K562 (cell line): ENCODE measurements around the gene SLC39A13. TPM values are rescaled to one million over a fixed set of nuclear protein-coding genes. Genes with fewer than 3 reads are reported as not detected.

Source experiments
- ATAC-seq: fragments of 200-7000 bp; cut with Tn5 transposase; 3 replicates; pipeline ENCODE4 v1.9.1; 2020; ENCODE audit warnings: moderate library complexity
- BruUV-seq: library from RNA; stranded (reverse); fragments of 400-500 nt; replicated peaks from 2 replicates; lab custom pipeline; 2021; lab: Mats Ljungman, UMichigan
- CTCF ChIA-PET: fragments of 300-600 bp; formaldehyde crosslinking; extraction: SDS; loops from one replicate; lab custom pipeline; 2021; ENCODE audit warnings: low intra/inter-chr PET ratio; lab: Yijun Ruan, JAX
- POLR2A ChIA-PET: fragments of 300-600, 350-650 bp; sonication (Branson Sonifier 250); formaldehyde crosslinking; extraction: SDS; loops from one replicate; lab custom pipeline; 2021; ENCODE audit warnings: antibody characterized with exemption, inconsistent platforms; lab: Yijun Ruan, JAX
- DNase-seq, 4 experiments: peaks; one replicate each; pipeline versions ENCODE4 v3.0.0 to v3.0.0-alpha.2; 2011 to 2018; ENCODE audit warnings: low spot score in 3 of 4, mixed read lengths in 3 of 4; ENCODE audit errors: extremely low read depth in 1 of 4
- FAIRE-seq: peaks from 2 replicates; lab custom pipeline; 2011; peaks lifted over from hg19 to GRCh38; lab: Jason Lieb, UNC
- H2AFZ ChIP-seq: 2 replicates; pipeline ENCODE4 v1.6.0; 2011; ENCODE audit warnings: low read depth, low read length, control low read depth, inconsistent platforms
- H3K27ac ChIP-seq: fragments of 200-600 bp; 3 replicates; pipeline ENCODE4 v1.8.0; 2011; ENCODE audit warnings: low read depth, mild to moderate bottlenecking, control low read depth, inconsistent platforms, low read length, moderate library complexity, mixed read lengths; ENCODE audit errors: extremely low read depth
- H3K27me3 ChIP-seq, 2 experiments: fragments of 300-600 bp in 1 of 2; 2 replicates in 1 of 2; 3 replicates in 1 of 2; pipeline versions ENCODE4 v1.6.0 to v1.8.0; 2011; ENCODE audit warnings: inconsistent platforms in 2 of 2, low read length in 2 of 2, mild to moderate bottlenecking in 1 of 2, mixed read lengths in 1 of 2, moderate library complexity in 1 of 2; ENCODE audit not compliant: control insufficient read depth in 2 of 2, insufficient read depth in 2 of 2
- H3K36me3 ChIP-seq: fragments of 300-600 bp; 3 replicates; pipeline ENCODE4 v1.8.0; 2011; ENCODE audit warnings: mild to moderate bottlenecking, low read length, inconsistent platforms; ENCODE audit not compliant: control insufficient read depth, insufficient read depth
- H3K4me1 ChIP-seq, 2 experiments: fragments of 200-600 bp in 1 of 2; replicated peaks in 1 of 2; 2 replicates in 1 of 2; 3 replicates in 1 of 2; pipeline versions ENCODE4 v1.5.1 to v1.8.0; 2011; ENCODE audit warnings: inconsistent platforms in 2 of 2, low read length in 2 of 2, mild to moderate bottlenecking in 1 of 2, mixed read lengths in 1 of 2, moderate library complexity in 1 of 2; ENCODE audit not compliant: control insufficient read depth in 2 of 2, insufficient read depth in 2 of 2
- H3K4me2 ChIP-seq: 2 replicates; pipeline ENCODE4 v1.6.1; 2011; ENCODE audit warnings: low read length, control low read depth, inconsistent platforms, mixed read lengths; ENCODE audit not compliant: insufficient read depth
- H3K4me3 ChIP-seq: fragments of 200-600 bp; sonication (generic), shearing (Covaris generic); 2 replicates; pipeline ENCODE4 v1.5.1; 2016; ENCODE audit warnings: control low read depth, inconsistent platforms
- H3K79me2 ChIP-seq: fragments of 200-600 bp; 3 replicates; pipeline ENCODE4 v1.8.0; 2011; ENCODE audit warnings: low read length, inconsistent platforms; ENCODE audit not compliant: control insufficient read depth, insufficient read depth
- H3K9ac ChIP-seq, 2 experiments: 2 replicates each; pipeline versions ENCODE4 v1.6.0 to v1.6.1; 2011; ENCODE audit warnings: low read depth in 2 of 2, low read length in 2 of 2, control low read depth in 1 of 2, inconsistent platforms in 1 of 2, mild to moderate bottlenecking in 1 of 2, mixed read lengths in 1 of 2; ENCODE audit not compliant: insufficient read depth in 1 of 2
- H3K9me1 ChIP-seq: one replicate; pipeline ENCODE4 v1.6.0; 2011; ENCODE audit warnings: inconsistent platforms, mild to moderate bottlenecking, low read length, moderate library complexity; ENCODE audit not compliant: control insufficient read depth, insufficient read depth
- H3K9me3 ChIP-seq: replicated peaks from 2 replicates; pipeline ENCODE4 v1.5.1; 2011; ENCODE audit warnings: low read depth, low read length, inconsistent platforms; ENCODE audit not compliant: control insufficient read depth, insufficient read depth
- H4K20me1 ChIP-seq: replicated peaks from 2 replicates; pipeline ENCODE4 v1.6.1; 2011; ENCODE audit warnings: low read length, inconsistent platforms, mixed read lengths; ENCODE audit not compliant: control insufficient read depth, insufficient read depth
- CCAR2 ChIP-seq: fragments of 200-400 bp; formaldehyde crosslinking; IDR thresholded peaks from 2 replicates; pipeline ENCODE4 v1.6.1; 2017; ENCODE audit warnings: mild to moderate bottlenecking, low read depth, low read length
- E2F1 ChIP-seq: sonication (generic); formaldehyde crosslinking; IDR thresholded peaks from 2 replicates; pipeline ENCODE4 v1.8.1; 2023; ENCODE audit warnings: mild to moderate bottlenecking, missing genetic modification reagents, moderate library complexity
- FOXK2 ChIP-seq, 2 experiments: fragments of 450-650 bp; IDR thresholded peaks in 1 of 2; conservative IDR thresholded peaks in 1 of 2; 2 replicates each; pipeline ENCODE4 v1.6.1; 2016; ENCODE audit warnings: low read depth in 2 of 2, mild to moderate bottlenecking in 1 of 2
- HDAC1 ChIP-seq, 2 experiments: fragments of 450-650 bp; IDR thresholded peaks; 2 replicates each; pipeline ENCODE4 v1.6.1; 2016 to 2017; ENCODE audit warnings: inconsistent platforms in 1 of 2, mild to moderate bottlenecking in 1 of 2, moderate library complexity in 1 of 2
- HDAC2 ChIP-seq: fragments of 450-650 bp; IDR thresholded peaks from 2 replicates; pipeline ENCODE4 v1.6.1; 2016; ENCODE audit warnings: mild to moderate bottlenecking
- NFE2L1 ChIP-seq: fragments of 450-650 bp; IDR thresholded peaks from 2 replicates; pipeline ENCODE4 v1.6.1; 2016; ENCODE audit warnings: missing genetic modification characterization, low read depth, mild to moderate bottlenecking, missing compliant biosample characterization, moderate library complexity, borderline replicate concordance
- NR1H2 ChIP-seq: sonication (generic); formaldehyde crosslinking; IDR thresholded peaks from 2 replicates; pipeline ENCODE4 v1.4.0; 2020; ENCODE audit warnings: mild to moderate bottlenecking, missing genetic modification reagents
- RBM34 ChIP-seq: fragments of 200-400 bp; formaldehyde crosslinking; IDR thresholded peaks from 2 replicates; pipeline ENCODE4 v1.6.1; 2018; ENCODE audit warnings: low read length, borderline replicate concordance; ENCODE audit not compliant: insufficient read depth
- RCOR1 ChIP-seq, 2 experiments: IDR thresholded peaks; 2 replicates each; pipeline ENCODE4 v1.6.1; 2012; ENCODE audit warnings: low read depth in 2 of 2, low read length in 2 of 2, borderline replicate concordance in 1 of 2, improper control_type of control experiment in 1 of 2
- RFX7 ChIP-seq: fragments of 250-450 bp; sonication (Bioruptor Pico); IDR thresholded peaks from 2 replicates; pipeline ENCODE4 v1.5.1; 2021; ENCODE audit warnings: mild to moderate bottlenecking
- TCF7 ChIP-seq: sonication (generic); IDR thresholded peaks from 2 replicates; pipeline ENCODE4 v1.6.1; 2016; ENCODE audit warnings: antibody characterized with exemption, borderline replicate concordance
- TCF7L2 ChIP-seq: fragments of 150-350 bp; IDR thresholded peaks from 2 replicates; pipeline ENCODE4 v1.6.1; 2016; ENCODE audit warnings: low read depth, mild to moderate bottlenecking, low read length, moderate library complexity
- USF1 ChIP-seq: sonication (generic); formaldehyde crosslinking; IDR thresholded peaks from 2 replicates; pipeline ENCODE4 v1.9.0; 2022; ENCODE audit warnings: mild to moderate bottlenecking, missing genetic modification reagents
- YBX1 ChIP-seq: fragments of 450-650 bp; IDR thresholded peaks from 2 replicates; pipeline ENCODE4 v1.7.1; 2016; ENCODE audit warnings: mild to moderate bottlenecking
- ZBTB8A ChIP-seq: fragments of 450-650 bp; IDR thresholded peaks from 2 replicates; pipeline ENCODE4 v1.6.1; 2018; ENCODE audit warnings: mild to moderate bottlenecking, moderate library complexity; ENCODE audit not compliant: partially characterized antibody
- ZNF143 ChIP-seq: sonication (generic); formaldehyde crosslinking; IDR thresholded peaks from 2 replicates; pipeline ENCODE4 v1.9.0; 2022; ENCODE audit warnings: mild to moderate bottlenecking, missing genetic modification reagents
- ZNF253 ChIP-seq: fragments of 250-450 bp; sonication (Bioruptor Pico); conservative IDR thresholded peaks from 2 replicates; pipeline ENCODE4 v1.6.1; 2021; ENCODE audit warnings: mild to moderate bottlenecking
- ZNF408 ChIP-seq: fragments of 250-450 bp; sonication (Bioruptor Pico); IDR thresholded peaks from 2 replicates; pipeline ENCODE4 v1.4.0; 2020; ENCODE audit warnings: low read depth, mild to moderate bottlenecking, moderate library complexity
- ZNF655 ChIP-seq: fragments of 250-450 bp; sonication (Bioruptor Pico); IDR thresholded peaks from 2 replicates; pipeline ENCODE4 v1.5.0; 2021
- ZNF766 ChIP-seq: fragments of 200-800 bp; sonication (Bioruptor generic); conservative IDR thresholded peaks from 2 replicates; pipeline ENCODE4 v1.6.1; 2016; ENCODE audit warnings: missing genetic modification characterization, missing compliant biosample characterization
- WGBS: fragments of 100-300 bp; shearing (Covaris generic); methylation state at CpG from one replicate; pipeline ENCODE4 v1.1.6; 2016; ENCODE audit warnings: low coverage, mixed read lengths; ENCODE audit not compliant: insufficient coverage; ENCODE audit errors: missing lambda C conversion rate; 5-methylcytosine and 5-hydroxymethylcytosine counted together
- in situ Hi-C: fragments of 300-500 bp; cut with MboI; formaldehyde crosslinking; loops from 4 replicates; pipeline ENCODE4 v1.15.0; 2018; ENCODE audit warnings: inconsistent platforms, mixed read lengths
- intact Hi-C: fragments of 100-400 bp; cut with micrococcal nuclease; formaldehyde crosslinking; loops from 2 replicates; pipeline ENCODE4 v1.14.2; 2022
- polyA plus RNA-seq, 8 experiments: library from polyadenylated mRNA; depleted of rRNA in 4 of 8; stranded (reverse) in 5 of 8; unstranded in 3 of 8; fragments of >200 nt; fragmentation: Nextera tagmentation in 2 of 8; fragmentation: Illumina TruSeq in 1 of 8; extraction: Ambion mirVana in 2 of 8; extraction: Trizol in 1 of 8; gene quantifications; 2 replicates each; pipeline versions ENCODE4 v1.2.1 to v1.2.3, GENCODE V29; 2011 to 2014; ENCODE audit warnings: inconsistent platforms in 1 of 8, missing spikeins in 1 of 8
- total RNA-seq, 7 experiments: library from RNA; depleted of rRNA in 6 of 7; stranded (reverse); fragments of >200 nt in 6 of 7; fragmentation: Illumina TruSeq in 2 of 7; extraction: Trizol in 2 of 7; gene quantifications; 2 replicates each; pipeline versions ENCODE4 v1.2.1 to v1.2.3, GENCODE V29; 2011 to 2021; ENCODE audit warnings: low replicate concordance in 1 of 7

Gene SLC39A13
- total and polyA plus RNA-seq, 9 of the 15 experiments (the other 6 are each of a cell fraction or from before 2014, with no cell fraction given): 0.17 to 15.9 (median 3.2) TPM

- Histone ChIP-seq H3K4me3 (no peak overlapping the region), H3K9ac (peak overlapping the region in 1 of 2 experiments; percentile 82; a peak in 2 of 4 replicates), H3K9me1 (no peaks in the 10 kb centered on the region), H3K27ac (peak overlapping the region; percentile 86; the same call in 2 of the 3 replicates), H4K20me1 (no peaks in the 10 kb centered on the region), H3K4me2 (peak overlapping the region; percentile 76), H3K27me3 (no peaks in the 10 kb centered on the region), H2AFZ (0 out of 2 replicates have a peak overlapping the region, but pooled peaks have one; percentile 81), H3K9me3 (no peaks in the 10 kb centered on the region), H3K36me3 (peaks cover 8% of the 10 kb centered on the region; the same call in 1 of the 3 replicates), H3K79me2 (peaks cover 26% of the 10 kb centered on the region), H3K4me1 (peaks cover 35 to 49% of the 10 kb centered on the region in 2 experiments)
- FAIRE-seq (no peak), ATAC-seq (no peak), DNase-seq (no peak)
- CTCF ChIA-PET: no interaction called here
- POLR2A ChIA-PET: interaction anchor here (0.6 to 1.8 kb wide), 10 partner anchors 8 to 28 kb away, joined by 3 to 7 read pairs (median 3); no protein-coding TSS in a partner anchor
- intact Hi-C loops: loop anchor here (10.0 kb wide), 1 partner anchor 235 kb away; no protein-coding TSS in a partner anchor
- in situ Hi-C loops: no loop called here
- WGBS: 47% methylated on average over 2 of the region's 2 CpGs
- no TSS peak for BruUV-seq
- TF ChIP-seq RCOR1 (IDR thresholded peaks at IDR 0.05; ENCODE audit: borderline replicate concordance in 1 of 2, low read depth in 2 of 2, low read length in 2 of 2) (no peak), RBM34 (no peak), NR1H2 (CRISPR knock-in tag) (no peak), HDAC2 (no peak), TCF7 (no peak), USF1 (CRISPR knock-in tag) (no peak), ZBTB8A (no peak), ZNF253 (CRISPR knock-in tag) (no peak), YBX1 (no peak), FOXK2 (conservative IDR thresholded peaks at IDR 0.05 in 1 of 2, IDR thresholded peaks at IDR 0.05 in 1 of 2; ENCODE audit: low read depth in 2 of 2) (no peak), ZNF408 (CRISPR knock-in tag) (no peak), RFX7 (CRISPR knock-in tag) (no peak), HDAC1 (IDR thresholded peaks at IDR 0.05) (peak in 1 of 2 experiments; percentile 57; a peak in 2 of 4 replicates), CCAR2 (no peak), NFE2L1 (no peak), E2F1 (CRISPR knock-in tag) (no peak), TCF7L2 (no peak), ZNF655 (CRISPR knock-in tag) (no peak), ZNF143 (CRISPR knock-in tag) (no peak), ZNF766 (no peak)
Measured at GRCh38 chr11:47379317-47379716, 29.1 kb upstream of the SLC39A13 start.
